HG02981 (cell line): Measurements from ENCODE around the gene FAM181A.

Source experiments
- ATAC-seq: cut with Tn5 transposase; IDR thresholded peaks from one replicate; pipeline ENCODE4 v1.9.1; 2021; ENCODE audit warnings: mild to moderate bottlenecking, moderate library complexity; ENCODE audit not compliant: unreplicated experiment

The FAM181A gene

DNA sequence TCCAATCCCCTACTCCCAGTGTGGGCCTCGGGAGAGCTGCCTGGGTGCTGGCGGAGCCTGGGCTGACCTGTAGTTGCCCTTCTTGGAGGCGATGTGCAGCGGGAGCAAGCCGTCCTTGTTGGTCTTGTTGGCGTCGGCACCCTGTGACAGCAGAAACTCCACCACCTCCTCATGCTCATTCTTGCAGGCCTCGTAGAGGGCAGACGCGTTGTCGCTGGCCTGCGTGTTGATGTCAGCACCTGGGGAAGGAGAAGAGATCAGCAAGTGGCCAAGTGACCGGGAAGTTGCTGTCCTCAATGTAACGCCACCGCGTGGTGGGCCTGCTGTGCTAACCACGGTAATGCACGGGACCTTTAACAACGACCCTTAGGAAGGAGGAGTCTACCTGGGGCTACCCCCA lies 20.1 kb downstream of the FAM181A start:
- no peak for ATAC-seq

DNA sequence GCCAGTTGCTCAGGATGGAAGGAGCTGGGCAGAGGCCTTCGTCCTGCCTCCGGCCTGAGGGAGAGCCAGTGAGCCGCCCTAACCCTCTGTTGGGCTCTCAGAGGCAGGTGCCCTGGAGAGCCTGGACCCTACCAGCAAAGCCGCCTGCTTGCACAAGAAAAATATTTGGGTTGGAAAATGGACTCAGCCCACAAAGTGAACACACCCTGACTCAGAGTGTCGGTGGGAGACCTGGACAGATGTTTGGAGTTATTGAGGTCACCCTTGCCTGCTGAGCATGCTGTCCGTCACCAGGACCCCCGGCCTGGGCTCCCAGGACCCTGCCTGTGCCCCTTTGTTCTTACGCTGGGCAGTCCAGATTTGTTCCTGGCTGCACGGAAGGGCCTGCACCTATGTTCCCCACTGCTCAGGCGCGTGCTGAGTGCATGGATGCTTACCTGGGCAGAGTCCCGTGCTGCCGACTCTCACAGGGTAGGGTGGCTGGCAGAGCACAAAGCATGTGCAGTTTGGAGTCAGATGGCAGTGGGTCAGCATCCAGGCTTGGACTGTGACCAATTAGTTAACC lies 22.4 kb downstream of the FAM181A start:
- ATAC-seq, result no peak

- no peak for ATAC-seq
Observed at GRCh38 chr14:93950948-93951634, 23.9 kb downstream of the FAM181A start.

DNA sequence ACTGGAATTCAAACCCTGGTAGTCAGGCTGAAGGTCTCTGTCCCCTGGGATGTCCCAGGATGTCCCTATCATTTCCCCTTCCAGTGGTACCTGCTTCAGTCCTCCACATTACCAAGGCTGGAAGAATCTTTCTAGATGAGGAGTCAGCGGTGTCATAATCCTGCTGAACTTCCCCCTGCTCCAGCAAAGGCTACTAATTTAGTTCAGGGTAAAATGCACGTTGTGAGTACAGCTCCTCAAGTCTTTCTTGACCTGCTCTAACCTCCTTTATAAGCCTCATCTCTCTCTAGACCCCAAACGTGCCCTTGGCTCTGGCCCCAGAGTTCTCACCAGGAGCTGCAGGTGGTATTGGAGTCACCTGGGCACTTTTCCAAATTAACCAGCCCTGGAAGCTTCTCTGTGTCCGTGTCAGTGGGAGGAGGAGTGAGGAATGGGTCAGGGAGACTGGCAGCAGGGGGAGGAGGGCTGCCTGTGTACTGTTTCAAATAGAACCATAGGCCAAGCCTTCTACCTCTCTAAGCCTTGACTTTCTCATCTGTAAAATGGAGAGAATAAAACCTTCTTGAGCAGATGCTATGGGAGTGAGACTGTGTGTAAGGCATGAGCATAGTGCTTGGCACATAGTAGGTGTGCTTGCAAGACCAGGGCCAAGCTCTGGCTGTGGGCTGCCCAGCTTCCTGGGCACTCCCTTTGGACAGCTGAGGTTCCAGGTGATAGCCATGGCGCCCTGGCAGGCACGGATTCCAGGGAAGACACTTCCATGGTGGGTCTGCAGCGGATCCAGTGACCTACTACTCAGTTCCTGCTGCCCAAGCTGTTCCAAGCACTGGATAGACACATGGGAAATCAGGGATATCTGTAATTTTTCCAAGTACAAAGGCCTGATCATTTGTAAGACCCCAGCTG lies 24.7 kb downstream of the FAM181A start:
- ATAC-seq, result no peak

- ATAC-seq, result no peak
Observed at GRCh38 chr14:93952829-93953228, 25.7 kb downstream of the FAM181A start.

- ATAC-seq, result no peak
Observed at GRCh38 chr14:93953263-93953662, 26.1 kb downstream of the FAM181A start.

DNA sequence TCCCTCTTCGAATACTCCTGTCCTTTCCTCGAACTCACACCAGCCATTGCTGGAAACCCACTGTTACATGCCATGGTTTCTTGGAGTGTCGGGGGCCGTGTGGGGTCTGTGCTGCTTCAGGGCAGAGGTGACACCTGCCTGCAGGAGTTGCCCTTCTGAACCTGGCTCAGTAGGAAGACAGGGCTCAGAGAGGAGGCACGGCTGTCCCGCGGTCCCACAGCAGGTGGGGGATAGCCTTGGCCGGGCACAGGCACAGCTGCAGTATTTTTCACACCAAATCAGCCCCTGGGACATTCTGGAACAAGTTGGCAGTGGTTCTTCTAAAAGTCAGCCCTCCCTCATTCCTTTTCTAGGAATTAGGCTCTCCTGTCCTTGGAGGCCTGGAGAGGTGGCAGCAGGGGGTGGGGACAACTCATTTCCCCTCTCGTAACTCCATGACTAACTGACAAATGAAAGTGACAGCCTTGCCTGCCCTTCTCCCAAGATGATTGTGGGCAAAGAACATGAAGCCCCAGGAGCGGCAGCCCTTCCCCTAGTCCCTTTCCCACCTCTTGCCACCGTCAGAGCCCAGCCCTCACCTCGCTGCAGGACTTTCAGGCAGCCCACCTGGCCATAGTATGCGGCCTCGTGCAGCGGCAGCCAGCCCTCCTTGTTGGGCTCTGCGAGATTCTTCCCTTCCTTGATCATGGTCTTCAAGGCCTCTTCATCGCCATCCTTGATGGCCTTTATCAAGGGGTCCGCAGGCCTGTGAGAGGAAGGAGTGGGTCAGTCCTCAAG lies 26.8 kb downstream of the FAM181A start:
- ATAC-seq, result no peak

- ATAC-seq, result no peak
Observed at GRCh38 chr14:93954516-93954830, 27.3 kb downstream of the FAM181A start.

DNA sequence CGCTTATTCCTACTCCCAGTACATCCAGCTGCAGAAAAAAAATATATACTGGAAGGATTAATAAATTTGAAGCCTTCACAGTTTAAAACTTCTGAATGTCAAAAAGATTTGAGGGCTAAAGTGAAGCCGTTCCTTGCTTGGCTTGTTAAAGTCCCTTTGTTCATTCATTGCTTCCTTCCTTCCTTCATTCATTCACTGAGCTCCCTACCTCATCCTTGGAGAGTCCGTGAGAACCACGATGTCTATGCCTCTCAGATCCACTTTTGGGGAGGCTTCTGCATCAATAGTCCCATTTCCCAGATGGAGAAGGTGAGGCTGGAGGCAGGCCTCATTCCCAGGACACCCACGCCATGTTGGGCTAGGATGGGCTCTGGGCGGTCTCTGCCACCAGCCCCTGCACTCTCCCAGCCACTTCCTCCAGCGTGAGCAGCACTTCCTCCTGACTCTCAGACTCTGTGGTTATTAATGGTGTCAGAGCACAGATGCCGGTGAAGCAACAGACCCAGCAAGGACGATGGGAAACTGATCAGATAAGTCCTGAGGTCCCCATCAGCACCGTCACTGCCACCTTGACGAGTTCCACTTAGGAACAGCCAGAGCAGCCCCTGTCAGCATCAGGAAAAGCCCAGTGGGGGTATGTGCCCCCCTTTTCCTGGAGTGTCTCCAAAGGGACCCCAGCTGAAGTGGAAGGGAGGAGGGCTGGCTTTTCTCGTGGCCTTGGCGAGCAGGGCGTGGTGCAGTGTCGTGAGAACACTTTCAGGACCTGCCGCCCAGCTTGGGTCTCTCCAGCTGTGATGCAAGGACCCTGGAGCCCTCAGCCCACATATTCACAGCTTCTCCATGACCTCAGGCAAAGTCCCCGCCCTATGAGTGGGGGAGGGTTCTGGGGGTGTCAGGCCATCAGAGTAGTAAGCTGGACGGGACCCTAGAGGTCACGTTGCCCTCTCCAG lies 28.0 kb downstream of the FAM181A start:
- peak; percentile 33 for ATAC-seq

DNA sequence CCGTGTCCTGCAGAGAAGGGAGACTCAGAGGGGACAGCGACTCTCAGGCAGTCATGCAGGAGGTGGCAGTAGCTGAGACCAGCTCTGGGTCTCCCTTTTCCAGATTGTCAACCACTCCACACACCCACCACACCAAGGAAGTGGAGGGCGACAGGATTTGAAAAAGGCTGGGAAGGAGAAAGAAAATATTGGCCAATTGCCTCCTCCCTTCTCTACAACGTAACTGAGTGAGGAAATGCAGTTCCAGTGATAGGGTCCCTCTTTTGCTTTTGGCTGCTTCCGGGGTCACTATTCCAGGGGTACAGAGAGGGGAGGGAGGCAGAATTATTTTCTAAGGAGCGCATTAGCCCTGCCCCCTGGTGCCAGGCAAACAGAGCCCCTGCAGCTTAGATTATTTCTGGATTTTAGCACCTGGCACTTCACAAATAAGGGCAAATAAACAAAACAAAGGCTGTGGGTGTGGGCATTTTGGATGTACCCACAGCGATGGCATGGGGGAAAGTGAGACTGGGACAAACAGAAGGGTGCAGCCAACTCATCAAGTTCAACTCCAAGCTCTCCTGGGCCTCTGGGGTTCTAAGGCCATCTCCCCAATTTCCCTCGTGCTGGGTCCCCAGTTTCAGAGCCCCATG lies 28.8 kb downstream of the FAM181A start:
- ATAC-seq, result no peak

GRCh38 chr14:93956514-93957332 lies 29.6 kb downstream of the FAM181A start:
- ATAC-seq, result no peak

- no peak for ATAC-seq
Observed at GRCh38 chr14:93957333-93957710, 30.2 kb downstream of the FAM181A start.

DNA sequence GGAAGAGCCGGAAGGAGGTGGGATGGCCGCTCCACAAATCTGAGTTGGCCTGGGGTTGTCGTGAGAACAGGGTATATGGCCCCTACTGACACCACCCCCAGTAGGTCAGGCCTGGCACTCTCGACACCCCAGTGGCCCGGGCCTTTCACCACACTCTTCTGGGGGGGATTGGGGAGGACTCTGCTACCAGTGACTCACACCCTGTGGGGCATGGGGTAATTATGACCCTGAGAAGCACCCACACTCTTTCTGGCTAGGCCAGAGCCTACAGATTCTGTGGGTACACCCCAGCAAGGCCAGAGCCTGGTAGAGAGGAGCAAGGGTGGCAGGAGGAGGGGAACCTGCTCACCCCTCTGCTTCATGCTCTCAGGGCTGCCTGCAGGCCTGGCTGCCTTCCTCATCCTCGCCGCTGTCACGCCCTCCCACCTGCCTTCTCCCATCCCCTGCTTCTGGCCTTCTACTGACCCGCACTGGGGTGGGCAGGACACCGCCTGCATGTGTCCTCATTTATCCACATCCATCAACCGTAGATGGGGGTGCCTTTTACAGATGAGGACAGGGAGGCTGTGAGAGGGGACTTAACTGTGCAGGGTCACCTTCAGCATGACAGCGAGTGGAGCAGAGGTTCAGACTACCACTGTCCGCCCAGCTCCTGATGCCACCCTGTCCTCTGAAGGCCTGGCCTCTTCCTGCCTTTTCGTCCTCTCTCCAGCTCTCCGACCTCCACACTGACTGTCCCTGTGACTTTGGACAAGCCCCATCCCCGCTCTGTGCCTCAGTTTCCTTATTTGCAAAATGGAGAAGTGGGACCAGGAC lies 30.8 kb downstream of the FAM181A start:
- ATAC-seq, result no peak

DNA sequence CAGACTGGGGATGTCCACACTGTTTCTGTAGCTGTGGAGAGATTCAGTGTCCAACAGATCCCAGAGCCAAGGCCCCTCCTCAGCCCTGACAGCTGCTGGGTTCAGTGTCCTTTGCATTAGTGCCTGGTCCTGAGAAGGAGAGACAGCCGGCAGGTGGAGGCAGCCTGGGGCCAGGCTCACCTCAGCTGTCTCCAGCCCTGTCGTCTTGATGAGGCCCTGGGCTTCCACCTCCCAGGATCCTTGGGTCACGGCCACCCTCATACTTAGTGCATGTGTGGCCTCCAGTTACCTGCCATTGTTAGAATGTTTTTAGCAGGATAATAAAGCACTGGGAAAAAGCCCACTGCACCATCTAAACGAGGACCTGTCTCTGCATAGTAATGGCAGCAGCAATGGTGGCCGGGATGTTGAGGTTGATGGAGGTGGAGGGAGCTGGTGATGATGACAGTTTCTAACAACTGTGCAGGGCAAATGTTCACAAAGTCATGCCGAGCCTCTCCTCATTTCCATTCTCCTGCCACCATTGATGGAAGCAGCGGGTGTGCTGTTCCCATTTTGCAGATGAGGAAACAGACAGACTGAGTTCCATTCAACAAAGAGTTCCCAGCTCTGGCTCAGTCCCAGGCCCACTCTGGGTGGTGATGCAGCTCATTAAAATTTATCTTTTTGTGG lies 31.6 kb downstream of the FAM181A start:
- ATAC-seq, result no peak

- peak; percentile 64 for ATAC-seq
Observed at GRCh38 chr14:93959239-93960107, 32.3 kb downstream of the FAM181A start.

DNA sequence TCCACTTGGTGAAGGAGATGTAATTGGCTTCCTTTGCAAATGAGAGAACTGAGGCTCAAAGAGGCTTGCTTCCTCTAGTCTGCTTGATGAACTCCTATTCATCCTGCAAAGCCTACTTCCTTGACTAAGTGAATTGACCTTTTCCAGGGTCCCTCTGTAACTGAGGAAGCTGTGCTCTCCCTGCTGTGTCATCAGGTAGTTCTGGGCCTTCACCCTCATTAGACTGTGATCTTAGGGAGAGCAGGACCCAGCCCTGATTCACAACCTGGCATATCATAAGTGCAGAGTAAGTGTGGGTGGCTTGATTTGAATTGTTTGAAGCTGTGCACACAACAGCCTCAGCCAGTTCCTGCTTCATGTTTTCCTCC lies 32.9 kb downstream of the FAM181A start:
- ATAC-seq, result no peak
